ENCODE results near the gene DLX6. TPM values are rescaled to one million over a fixed set of nuclear protein-coding genes. Genes with fewer than 3 reads are reported as not detected.

The DLX6 gene
- total RNA-seq, 1 donor from 2014 or later, result 10.9 TPM

- no peak for DNase-seq (ENCODE audit: low spot score in 2 of 2, unreplicated experiment in 2 of 2)
- H3K27ac Mint-ChIP-seq, result peak overlapping the region; percentile 95
- H3K4me3 Mint-ChIP-seq, result peak overlapping the region; percentile 67
- peaks cover 71% of the 10 kb centered on the region for H3K4me1 Mint-ChIP-seq
- H3K36me3 Mint-ChIP-seq, result peaks cover 7% of the 10 kb centered on the region
- no peak for TF ChIP-seq CTCF (IDR thresholded peaks at IDR 0.05; ENCODE audit: unreplicated experiment)
- H3K9me3 Mint-ChIP-seq, result no peaks in the 10 kb centered on the region
- H3K27me3 Mint-ChIP-seq (ENCODE audit: low read depth), result peaks cover 96% of the 10 kb centered on the region
Measured at GRCh38 chr7:97017192-97018125, 12.1 kb downstream of the DLX6 start.

- Mint-ChIP-seq H3K36me3 (peaks cover 7% of the 10 kb centered on the region), H3K27me3 (ENCODE audit: low read depth) (peaks cover 96% of the 10 kb centered on the region), H3K27ac (peak overlapping the region; percentile 95), H3K4me3 (peak overlapping the region; percentile 67), H3K4me1 (peaks cover 76% of the 10 kb centered on the region), H3K9me3 (no peaks in the 10 kb centered on the region)
- DNase-seq (ENCODE audit: low spot score in 2 of 2, unreplicated experiment in 2 of 2), result no peak
- no peak for TF ChIP-seq CTCF (IDR thresholded peaks at IDR 0.05; ENCODE audit: unreplicated experiment)
Measured at GRCh38 chr7:97018126-97018601, 12.8 kb downstream of the DLX6 start.

- Mint-ChIP-seq H3K27me3 (ENCODE audit: low read depth) (peaks cover 96% of the 10 kb centered on the region), H3K4me1 (peaks cover 76% of the 10 kb centered on the region), H3K27ac (peak overlapping the region; percentile 70), H3K36me3 (peaks cover 7% of the 10 kb centered on the region), H3K9me3 (no peaks in the 10 kb centered on the region), H3K4me3 (peak overlapping the region; percentile 41)
- DNase-seq (ENCODE audit: low spot score in 2 of 2, unreplicated experiment in 2 of 2), result no peak
- TF ChIP-seq CTCF (IDR thresholded peaks at IDR 0.05; ENCODE audit: unreplicated experiment), result no peak
Measured at GRCh38 chr7:97018791-97019531, 13.6 kb downstream of the DLX6 start.

- Mint-ChIP-seq H3K9me3 (no peaks in the 10 kb centered on the region), H3K27ac (peak overlapping the region; percentile 70), H3K4me3 (no peak overlapping the region), H3K36me3 (peaks cover 7% of the 10 kb centered on the region), H3K4me1 (peaks cover 75% of the 10 kb centered on the region), H3K27me3 (ENCODE audit: low read depth) (peaks cover 96% of the 10 kb centered on the region)
- DNase-seq (ENCODE audit: low spot score in 2 of 2, unreplicated experiment in 2 of 2), result no peak
- no peak for TF ChIP-seq CTCF (IDR thresholded peaks at IDR 0.05; ENCODE audit: unreplicated experiment)
Measured at GRCh38 chr7:97019710-97020225, 14.4 kb downstream of the DLX6 start.

- Mint-ChIP-seq H3K27me3 (ENCODE audit: low read depth) (peaks cover 94% of the 10 kb centered on the region), H3K4me1 (peaks cover 77% of the 10 kb centered on the region), H3K4me3 (peak overlapping the region; percentile 64), H3K36me3 (peaks cover 7% of the 10 kb centered on the region), H3K9me3 (no peaks in the 10 kb centered on the region), H3K27ac (peak overlapping the region; percentile 33)
- TF ChIP-seq CTCF (IDR thresholded peaks at IDR 0.05; ENCODE audit: unreplicated experiment), result no peak
- DNase-seq (ENCODE audit: low spot score in 2 of 2, unreplicated experiment in 2 of 2), result no peak
Measured at GRCh38 chr7:97020601-97020995, 15.2 kb downstream of the DLX6 start.

All from mesothelial cell of epicardium (in vitro differentiated cells).